GM19455 (cell line): ENCODE data around the gene SORCS1.

ENCODE experiments used
- ATAC-seq: cut with Tn5 transposase; IDR thresholded peaks from one replicate; pipeline ENCODE4 v1.9.1; 2021; ENCODE audit not compliant: unreplicated experiment

The SORCS1 gene

DNA sequence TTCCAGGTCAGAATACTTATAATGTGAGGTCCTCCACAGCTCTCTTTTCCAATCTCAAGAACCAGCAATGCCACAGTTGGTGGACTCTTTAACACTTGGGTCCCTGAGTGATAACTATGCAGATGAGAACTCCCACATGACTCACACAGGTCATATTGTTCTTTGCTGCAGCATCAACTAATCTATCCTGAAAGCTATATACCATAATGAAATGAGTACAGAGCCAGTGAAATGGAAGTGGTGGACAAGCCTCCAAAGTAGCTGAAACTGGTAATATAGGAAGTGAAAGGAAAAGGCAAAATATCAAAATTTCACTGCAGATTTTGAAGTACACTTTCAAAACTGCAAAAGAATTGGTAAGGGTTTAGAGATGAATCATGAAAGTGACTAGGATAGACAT is 45.6 kb downstream of the SORCS1 start:
- no peak for ATAC-seq

DNA sequence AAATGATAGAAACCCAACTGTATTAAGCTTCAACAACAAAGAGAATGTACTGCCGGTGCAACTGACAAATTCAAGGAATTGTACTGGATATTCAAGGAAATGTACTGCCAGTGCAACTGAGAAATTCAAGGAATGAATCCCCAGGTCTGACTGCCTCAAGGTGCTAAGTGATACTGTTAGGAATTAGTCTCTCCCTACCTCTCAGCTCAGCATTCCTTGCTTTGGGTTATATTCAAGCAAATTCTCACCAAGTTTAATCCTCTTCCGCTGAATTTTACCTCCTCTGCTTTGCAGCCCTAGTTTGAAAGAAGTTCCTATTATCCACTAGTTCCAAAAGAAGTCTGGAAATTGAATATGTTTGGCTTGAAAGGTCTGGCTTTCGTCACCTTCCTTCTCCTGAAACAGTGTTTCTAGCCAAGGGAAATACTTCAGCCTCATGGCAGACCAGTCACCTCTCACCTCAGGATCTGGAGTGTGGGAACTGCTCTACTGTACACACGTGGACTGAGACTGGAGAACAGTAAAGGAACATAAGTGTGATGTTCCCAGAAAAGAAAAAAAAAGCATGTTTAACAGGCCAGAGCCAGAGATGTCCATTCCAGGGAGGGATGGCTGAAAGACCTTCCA is 60.4 kb downstream of the SORCS1 start:
- no peak for ATAC-seq

DNA sequence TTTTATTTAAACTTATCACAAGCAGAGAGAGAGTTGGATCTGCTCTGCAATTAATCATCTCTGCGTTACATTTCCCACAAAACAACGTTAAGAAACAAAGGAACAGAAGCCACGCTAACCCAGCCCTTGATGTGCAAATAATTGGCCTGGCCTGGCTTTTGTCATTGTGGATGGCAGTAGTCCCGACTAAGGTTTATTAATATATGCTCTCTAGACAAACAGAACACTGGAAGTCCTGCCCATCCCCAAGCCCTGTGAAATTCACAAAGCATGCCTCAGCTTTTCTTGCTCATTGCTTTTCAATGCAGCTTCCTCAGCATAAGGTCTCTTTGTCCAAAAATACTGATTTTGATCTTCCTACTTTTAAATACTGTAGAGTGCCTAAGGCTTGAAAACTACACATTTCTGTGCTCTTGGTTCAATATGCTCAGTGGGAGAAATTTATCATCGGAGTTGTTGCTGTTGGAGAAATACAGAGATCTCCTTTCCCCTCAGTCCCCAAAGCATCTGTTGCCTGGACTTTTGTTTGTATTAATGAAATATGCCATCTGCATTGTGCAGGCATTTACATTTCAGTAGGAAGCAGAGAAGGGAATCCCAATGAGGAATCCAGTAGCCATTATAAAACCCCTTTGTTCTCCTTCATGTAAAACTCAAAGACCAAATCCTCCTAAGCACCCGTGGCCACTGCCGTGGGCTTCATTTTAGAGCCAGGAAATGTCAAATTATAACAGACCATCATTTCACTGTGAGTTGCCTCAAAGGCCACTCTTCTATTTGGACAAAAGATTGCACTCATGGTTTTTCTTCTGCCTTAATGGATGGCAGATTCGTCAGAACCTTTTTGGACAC is 61.1 kb downstream of the SORCS1 start:
- ATAC-seq = no peak

DNA sequence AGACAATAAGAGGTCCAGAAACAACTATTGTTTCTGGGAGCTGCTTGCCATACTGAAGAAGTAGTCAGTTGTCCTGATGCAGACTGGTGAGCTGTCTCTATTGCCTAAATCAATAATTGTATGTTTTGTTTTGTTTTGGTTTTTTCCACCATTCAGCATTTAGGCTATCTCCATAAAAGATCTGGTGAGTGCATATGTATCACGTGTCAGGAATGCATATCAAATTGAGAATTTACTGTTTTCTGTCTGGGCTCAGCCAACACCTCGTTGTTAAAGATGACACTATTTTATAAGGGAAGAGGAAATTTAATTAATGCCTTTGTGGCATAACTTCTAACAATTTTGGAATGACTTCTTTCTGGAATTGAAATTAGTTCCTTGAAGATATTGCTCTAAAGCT is 66.2 kb downstream of the SORCS1 start:
- ATAC-seq = no peak

DNA sequence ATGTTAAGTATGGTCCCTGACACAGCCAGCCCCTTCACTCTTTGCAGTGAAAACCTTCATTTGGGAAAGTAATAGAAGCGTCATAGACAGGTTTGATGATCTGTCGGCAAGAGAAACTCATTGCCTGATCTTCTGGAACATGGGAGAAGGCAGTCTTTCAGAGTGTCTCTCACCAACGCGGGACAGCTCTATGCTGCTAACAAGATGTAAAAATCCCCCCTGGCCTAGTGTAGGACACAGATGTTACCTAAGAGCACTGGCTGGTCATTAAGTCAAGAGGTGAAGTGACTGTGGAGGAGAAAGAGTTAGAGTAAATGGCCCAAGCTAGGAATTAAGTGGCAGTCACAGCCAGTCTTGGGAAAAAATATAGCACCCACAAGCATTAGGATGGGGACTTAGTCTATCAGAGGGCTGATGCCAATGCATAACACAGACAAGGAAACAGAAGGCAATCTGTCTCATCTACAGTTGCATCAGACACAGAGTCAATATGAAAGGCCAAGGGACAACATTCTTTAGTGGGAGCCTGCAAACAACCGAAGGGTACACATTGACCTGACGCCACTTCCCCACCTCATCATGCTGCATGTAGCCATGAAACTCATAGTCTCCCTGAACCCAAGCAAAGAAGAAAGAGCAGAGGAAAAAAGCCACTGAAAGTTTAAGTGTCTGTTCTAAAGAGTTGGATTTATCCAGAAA is 69.5 kb downstream of the SORCS1 start:
- ATAC-seq = no peak

DNA sequence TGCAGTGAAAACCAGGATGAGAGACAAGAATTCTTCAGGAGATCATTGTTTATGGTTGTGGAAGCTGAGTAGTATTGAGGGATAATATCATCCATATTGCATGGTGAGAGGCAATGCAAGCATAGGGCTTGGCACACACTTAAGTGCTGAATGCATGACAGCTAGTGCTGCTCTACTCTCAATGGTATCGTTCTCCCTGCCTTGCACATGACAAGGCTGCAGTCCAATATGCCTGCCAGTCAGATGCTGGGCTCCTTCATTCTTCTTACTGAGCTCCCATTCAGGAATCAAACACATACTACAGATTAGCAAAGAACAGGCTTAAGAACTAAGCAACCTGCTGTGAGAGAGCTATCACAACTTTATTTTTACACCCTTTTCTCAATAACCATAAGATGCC is 72.2 kb downstream of the SORCS1 start:
- no peak for ATAC-seq

DNA sequence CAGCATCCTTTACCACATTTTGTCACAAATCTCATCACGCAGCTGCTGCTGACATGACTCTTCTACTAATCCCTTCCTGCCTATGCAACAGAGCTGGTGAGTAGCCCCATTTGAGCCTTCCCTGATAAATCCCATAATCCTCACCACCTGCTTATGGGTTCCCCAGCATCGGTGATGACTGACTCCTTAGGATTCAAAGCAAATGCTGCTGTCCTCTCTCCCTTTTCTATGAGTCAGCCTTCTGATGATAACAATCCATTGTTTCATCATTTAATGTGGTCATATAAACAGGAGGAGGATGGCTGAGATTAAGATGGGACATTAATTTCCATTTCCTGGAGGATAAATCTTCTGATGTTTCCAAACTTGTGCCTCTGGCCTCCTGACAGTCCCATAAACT is 73.4 kb downstream of the SORCS1 start:
- no peak for ATAC-seq

DNA sequence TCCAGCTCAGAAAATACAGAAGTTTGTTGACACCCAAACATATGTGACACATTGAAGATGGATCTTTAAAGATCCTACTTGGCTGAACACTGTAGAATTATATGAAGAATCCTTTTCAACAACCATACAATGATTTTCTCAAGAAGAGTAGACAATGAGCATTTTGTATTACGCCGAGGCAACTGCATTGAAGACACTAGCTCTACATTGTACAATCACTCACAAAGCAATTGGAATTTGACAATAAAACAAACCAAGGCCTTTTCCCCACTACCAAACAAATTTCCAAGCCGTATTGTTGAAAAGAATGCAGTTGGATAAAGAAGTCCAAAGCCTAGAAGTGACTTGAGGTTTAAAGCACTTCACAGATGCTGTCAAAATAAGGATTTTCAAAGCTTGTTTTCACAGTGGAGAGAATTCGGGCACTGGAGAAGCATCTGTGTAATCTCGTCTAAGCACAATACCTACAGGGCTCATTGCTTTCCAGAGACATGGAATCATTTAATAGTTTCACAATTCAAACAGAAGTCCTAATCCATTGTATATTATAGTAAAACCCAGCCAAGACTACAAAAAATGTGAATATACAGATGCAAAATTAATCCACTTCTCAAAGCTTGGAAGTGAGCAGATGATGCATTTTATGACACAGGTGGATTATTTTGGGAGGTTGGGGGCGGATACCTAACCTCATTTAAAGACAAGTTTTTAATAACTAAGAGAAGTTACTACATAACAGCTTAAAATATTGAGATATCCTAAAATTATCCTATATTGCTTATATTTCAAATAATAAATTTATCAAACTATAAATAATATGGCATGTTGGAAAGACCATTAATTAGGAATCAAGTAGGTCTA is 78.6 kb downstream of the SORCS1 start:
- ATAC-seq = no peak

DNA sequence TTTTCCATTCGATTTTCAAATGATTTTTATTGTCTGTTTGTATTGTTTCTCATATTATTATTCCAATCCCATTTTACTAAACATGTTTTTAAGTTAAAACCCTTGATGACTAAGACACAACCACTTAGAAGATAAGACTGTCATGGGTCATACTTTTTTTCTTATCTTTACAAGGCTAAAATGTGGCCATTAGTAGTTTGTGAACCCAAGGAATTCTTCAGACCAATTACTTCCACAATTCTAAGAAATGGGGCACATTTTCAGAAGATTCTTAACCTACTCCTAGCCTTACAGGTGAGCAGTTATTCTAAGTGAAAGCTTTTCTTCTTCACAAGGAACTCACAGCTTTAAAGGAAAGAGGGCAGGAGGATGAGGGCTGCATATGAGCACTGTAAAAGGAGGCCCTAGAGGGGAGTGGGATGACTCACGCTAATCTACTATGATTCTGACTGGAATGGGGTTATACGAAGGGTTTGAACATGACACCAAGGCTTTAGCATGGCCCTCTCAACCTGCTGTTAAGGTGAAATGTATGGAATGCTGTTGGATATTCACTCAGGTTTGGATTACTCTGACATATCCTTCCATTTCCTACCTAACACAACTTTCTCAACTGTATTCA is 81.0 kb downstream of the SORCS1 start:
- no peak for ATAC-seq

DNA sequence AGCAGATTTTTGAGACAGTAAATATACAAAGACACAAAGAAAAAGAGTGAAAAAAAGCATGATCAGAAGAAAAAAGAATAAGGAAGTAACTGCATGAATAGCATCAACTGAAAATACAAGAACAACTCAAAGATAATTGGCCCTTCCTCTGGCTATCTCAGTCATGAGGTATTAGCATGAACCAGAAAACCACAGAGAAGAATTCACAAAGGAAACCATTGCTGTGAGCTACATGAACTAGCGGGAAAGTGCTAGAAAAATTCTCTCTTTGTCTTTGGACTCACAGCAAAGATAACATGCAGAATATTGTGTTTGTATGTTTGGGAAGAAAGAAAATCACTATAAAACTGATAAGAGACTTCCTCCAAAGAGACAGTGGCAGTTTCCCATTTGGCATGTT is 82.9 kb downstream of the SORCS1 start:
- ATAC-seq = no peak

DNA sequence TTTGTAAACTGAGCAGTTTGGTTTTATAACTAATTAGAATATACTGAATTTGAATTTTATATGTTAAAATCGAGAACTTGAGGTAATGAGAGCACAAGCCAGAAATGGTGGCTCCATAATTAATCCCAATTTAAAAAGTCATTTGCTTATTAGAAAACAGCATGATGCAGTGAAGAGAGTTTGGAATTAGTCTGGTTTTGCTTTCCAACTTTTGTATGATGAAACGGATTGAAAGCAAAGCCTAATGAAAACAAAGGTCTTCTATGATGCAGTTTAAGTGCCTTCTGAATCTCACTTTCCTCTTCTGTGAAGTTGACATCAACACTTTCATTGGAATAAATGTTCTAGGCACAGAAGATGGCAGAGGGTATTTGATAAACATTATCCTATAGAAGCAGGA is 89.4 kb downstream of the SORCS1 start:
- no peak for ATAC-seq

DNA sequence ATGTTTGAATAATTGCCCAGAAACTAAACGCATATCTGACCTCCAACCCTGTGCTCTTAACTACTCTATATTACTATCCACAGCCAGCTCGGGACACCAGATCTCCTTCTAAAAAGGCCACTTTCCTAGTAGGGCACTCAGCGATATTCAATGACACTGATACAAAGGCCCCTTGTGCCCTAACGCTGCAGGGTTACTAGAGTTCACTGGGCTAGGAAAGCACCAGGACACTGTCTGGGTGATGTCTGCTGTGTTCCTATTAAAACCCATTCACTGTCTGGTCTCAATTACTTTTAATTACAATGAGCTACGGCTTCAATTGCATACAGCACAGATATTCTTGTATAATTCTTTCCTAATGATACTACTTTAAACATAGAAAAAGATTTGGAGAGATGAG is 91.7 kb downstream of the SORCS1 start:
- ATAC-seq = no peak

DNA sequence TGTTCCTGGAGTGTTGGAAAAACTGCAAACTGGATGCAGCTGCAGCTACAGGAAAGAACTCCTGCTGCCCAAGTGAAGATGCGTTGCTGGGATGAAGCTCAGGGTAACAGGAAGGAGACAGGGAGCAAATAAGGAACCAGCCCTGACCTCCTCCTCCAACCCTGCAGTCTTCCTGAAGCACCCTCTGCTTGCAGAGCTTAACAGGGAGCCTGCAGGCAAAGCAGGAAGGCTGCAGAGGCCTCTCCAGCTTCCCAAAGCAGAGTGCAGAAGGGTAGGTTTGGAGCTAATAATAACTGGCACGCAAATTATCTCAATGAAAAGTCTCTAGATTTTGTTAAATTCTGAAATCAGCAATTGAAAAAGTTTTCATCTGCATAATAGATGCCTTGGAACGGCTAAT is 92.5 kb downstream of the SORCS1 start:
- no peak for ATAC-seq

DNA sequence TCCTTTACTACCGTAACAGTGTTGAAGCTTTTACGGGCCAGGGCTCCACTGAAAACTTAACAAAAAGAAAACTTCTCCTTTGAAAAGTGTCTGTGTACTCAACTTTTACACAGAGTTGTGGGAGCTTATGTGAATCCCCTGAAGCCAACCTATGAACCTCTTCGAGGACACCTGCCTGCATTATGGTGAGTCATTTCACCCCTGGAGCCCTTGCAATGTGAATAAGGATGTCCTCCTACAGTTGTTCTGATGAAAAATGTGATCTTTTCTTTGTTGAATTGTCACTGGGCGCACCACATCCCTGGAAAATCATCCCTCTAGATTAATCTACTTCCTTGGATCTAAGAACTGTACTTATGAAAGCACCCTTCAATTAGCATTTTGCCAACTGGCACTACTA is 93.2 kb downstream of the SORCS1 start:
- ATAC-seq = no peak

DNA sequence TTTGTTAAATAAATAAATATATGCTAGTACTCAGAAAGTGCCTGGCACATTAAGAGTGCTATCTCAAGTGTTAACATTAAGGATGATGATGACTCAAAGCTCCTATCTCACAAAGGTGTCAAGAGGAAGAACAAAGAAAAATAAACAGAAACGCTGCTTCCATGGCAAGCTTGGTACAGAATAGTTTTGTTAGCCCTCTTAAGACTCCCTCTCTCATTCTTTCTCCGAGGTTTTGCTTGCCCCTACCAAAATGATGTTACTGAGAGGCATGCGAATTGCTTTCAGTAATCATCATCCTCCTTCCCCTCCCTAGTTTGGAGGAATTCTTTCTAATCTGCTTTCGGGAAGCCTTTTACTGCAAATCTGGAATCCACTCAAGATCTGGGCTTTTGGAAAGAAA is 96.7 kb downstream of the SORCS1 start:
- no peak for ATAC-seq

DNA sequence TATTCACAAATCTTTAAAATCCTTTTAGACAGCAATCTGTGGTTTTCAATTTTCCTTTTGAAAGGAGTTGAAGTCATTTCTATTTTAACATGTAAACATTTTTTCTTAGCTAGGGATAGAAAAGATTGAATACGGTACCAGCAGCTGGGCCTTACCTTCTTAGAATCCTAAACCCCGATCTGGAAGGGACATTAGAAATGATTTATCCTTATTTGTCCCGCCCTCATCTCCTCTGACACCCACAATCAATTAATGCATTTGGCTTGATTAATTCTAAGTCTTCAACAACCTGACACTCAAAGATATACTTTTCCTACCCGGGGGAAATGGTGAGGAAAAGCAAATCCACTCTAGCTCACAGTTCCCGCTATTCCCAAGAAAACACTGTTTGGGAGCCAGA is 100.4 kb downstream of the SORCS1 start:
- ATAC-seq = no peak

DNA sequence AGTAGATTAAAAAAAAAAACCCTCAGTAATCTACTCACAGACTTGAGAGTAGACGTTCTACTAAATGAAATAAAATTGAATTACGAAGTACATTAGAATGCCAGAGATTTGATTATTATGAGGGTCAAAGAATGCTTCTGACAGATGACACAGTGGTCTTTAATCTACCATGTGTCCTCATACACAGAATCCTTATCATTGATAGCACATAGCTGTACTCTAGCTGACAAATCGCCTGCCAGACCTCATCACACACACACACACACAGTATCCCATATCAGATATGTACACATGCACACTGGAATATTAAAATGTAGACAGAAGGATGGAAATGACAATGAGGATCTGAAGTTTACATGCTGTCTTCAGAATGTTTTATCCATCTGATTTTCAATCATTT is 104.6 kb downstream of the SORCS1 start:
- ATAC-seq = no peak

DNA sequence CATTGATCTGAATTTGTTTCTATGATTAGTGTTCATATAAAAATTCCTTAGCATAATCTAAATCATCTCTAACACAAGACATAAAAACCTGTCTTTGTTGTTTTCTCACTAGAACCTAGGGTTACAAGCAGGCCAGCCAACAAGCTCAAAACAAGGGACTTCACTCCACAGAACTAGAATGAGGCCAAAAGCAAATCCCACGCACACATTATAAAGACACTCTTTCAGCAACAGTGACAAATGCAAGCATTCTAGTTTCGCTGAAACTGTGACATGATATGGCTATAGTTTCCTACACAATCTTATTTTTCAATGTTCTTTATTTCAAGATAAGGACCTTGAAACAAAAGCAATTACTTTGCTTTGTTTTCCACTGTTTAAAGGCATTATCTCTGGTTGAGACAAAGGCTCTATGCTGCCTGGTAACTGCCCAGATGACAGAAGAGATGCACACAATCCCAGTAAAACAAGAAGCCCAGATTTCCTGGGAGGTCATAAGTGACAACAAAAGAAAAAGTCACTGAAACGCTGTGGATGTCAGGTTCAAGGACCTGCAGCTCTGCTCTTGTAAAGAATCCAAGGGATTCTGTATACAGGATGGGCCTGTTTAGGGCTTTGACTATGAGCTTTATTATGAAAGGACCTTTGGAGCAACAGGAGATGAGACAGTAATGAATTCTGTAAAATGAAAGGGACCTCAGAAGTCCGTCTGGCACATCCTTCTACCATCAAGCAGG is 105.3 kb downstream of the SORCS1 start:
- ATAC-seq = no peak

DNA sequence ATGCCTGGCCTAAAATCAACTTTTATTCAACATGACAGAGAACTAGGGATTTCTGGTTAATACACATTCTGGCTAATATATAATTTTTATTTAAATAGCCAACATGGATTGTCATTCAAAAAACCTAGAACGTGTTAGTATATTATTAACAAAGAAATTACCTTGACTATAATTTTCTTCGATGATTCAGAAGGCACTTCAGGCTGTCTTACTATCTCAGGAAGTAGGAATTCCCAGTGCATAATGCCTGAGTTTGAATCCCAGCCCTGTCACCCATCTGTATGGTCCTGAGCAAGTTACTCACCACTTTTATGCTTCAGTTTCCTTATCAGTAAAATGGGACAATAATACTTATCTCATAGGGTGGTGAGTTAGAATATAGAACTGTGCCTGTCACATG is 106.2 kb downstream of the SORCS1 start:
- no peak for ATAC-seq

DNA sequence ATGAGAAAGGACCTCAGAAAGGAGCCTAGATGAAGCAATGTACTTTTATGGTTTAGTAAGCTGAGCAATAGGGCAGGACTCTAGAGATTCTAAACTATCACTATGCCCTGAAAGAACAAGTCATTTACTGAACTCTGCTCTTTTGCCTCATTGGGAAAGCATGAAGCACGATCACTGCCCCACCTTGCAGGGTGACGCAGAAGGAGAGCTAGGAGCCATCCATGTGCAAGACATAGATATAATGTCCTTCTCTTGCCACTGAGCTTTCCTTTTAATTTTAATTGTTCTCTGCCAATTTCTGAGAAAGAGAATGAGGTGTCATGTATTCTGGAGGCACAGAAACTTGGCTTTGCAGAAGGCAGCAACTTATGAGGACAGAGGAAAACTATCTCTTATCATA is 108.3 kb downstream of the SORCS1 start:
- no peak for ATAC-seq
